SH-SY5Y (cell line): Measurements from ENCODE around the gene GID4.

Source experiments
- GATA2 ChIP-seq: IDR thresholded peaks from 2 replicates; pipeline ENCODE4 v1.6.1; 2011; ENCODE audit warnings: mild to moderate bottlenecking, low read depth, low read length
- GATA3 ChIP-seq: IDR thresholded peaks from 2 replicates; pipeline ENCODE4 v1.6.1; 2011; ENCODE audit warnings: low read depth, mild to moderate bottlenecking, low read length, moderate library complexity

DNA sequence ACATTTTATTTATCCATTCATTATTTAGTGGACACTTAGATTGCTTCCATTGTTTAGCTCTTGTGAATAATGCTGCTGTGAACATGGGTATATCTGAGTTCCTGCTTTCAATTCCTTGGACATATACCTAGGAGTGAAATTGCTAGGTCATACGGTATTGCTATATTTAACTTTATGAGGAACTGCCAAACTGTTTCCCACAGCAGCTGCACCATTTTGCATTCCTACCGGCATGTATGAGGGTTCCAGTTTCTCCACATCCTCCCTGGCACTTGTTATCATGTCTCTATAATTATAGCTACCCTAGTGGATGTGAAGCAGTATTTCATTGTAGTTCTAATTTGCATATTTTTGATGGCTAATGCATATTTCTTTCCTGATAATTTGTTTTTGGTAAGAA lies 24.8 kb downstream of the GID4 start:
- TF ChIP-seq GATA2 (no peak), GATA3 (no peak)
